Measurements from ENCODE around the gene DNAJC27. TPM values are rescaled to one million over a fixed set of nuclear protein-coding genes. Genes with fewer than 3 reads are reported as not detected.

Gene DNAJC27
- total and polyA plus RNA-seq, 8 donors, result 1.8 to 4.7 (median 3.2) TPM

GRCh38 chr2:24922556-24922955 is 49.2 kb downstream of the DNAJC27 start:
- no peak overlapping the region for H3K27ac ChIP-seq

GRCh38 chr2:24920809-24921441 is 50.8 kb downstream of the DNAJC27 start:
- Histone ChIP-seq H3K4me1 (no peaks in the 10 kb centered on the region), H3K36me3 (no peaks in the 10 kb centered on the region), H3K4me3 (peak overlapping the region; percentile 40 to 58 (median 52)), H3K27me3 (no peaks in the 10 kb centered on the region), H3K27ac (no peak overlapping the region), H3K9me3 (no peaks in the 10 kb centered on the region)
- no peak for DNase-seq
- intact Hi-C loops (cut with DNase I), result no loop called here
- no peak for ATAC-seq
- no peak for TF ChIP-seq CTCF (IDR thresholded peaks at IDR 0.05)
- FAIRE-seq, result no peak
- 25 to 27% methylated on average over 13 of the region's 13 CpGs for WGBS, 2 donors

More at GRCh38 chr2:24922556-24922955, 49.2 kb downstream of the DNAJC27 start:
- FAIRE-seq (no peak), ATAC-seq (no peak), DNase-seq (no peak)
- intact Hi-C loops (cut with DNase I), result no loop called here
- Histone ChIP-seq H3K36me3 (no peaks in the 10 kb centered on the region), H3K27me3 (no peaks in the 10 kb centered on the region), H3K4me1 (no peaks in the 10 kb centered on the region), H3K9me3 (no peaks in the 10 kb centered on the region), H3K4me3 (no peak overlapping the region)
- WGBS, 2 donors, result 96 to 100% methylated on average over 1 of the region's 1 CpG
- TF ChIP-seq CTCF (IDR thresholded peaks at IDR 0.05), result no peak

- no peak for FAIRE-seq
- 1% methylated on average over 41 to 103 of the region's 103 CpGs for WGBS, 2 donors
- intact Hi-C loops (cut with DNase I), result no loop called here
These were observed 51.5 kb downstream of the DNAJC27 start, which contains the start of gene ADCY3 for GRCh38 chr2:24920098-24920808. ADCY3 (minus strand) TSS chr2:24920237; CDS start chr2:24918987, 1,250 bp downstream.

GRCh38 chr2:24919506-24920097 is 52.2 kb downstream of the DNAJC27 start:
- no peaks in the 10 kb centered on the region for H3K36me3 ChIP-seq
- H3K4me1 ChIP-seq, result no peaks in the 10 kb centered on the region
- intact Hi-C loops (cut with DNase I), result no loop called here
- FAIRE-seq (no peak), ATAC-seq (peak in 3 of 4 donors; percentile 19 to 58 (median 42)), DNase-seq (peak in 3 of 6 donors; percentile 14 to 69 (median 41))
- no peaks in the 10 kb centered on the region for H3K27me3 ChIP-seq
- H3K9me3 ChIP-seq, result no peaks in the 10 kb centered on the region
- H3K4me3 ChIP-seq, result peak overlapping the region in 3 of 4 donors; percentile 40 to 58 (median 56)
- WGBS, 2 donors, result 3% methylated on average over 54 to 76 of the region's 76 CpGs
- no peak overlapping the region for H3K27ac ChIP-seq
- TF ChIP-seq CTCF (IDR thresholded peaks at IDR 0.05), result no peak

More at GRCh38 chr2:24920098-24920808, 51.5 kb downstream of the DNAJC27 start, which contains the start of gene ADCY3:
- ATAC-seq (peak; percentile 56 to 83 (median 70)), DNase-seq (peak in 4 of 6 donors; percentile 16 to 79 (median 42))
- Histone ChIP-seq H3K9me3 (no peaks in the 10 kb centered on the region), H3K27me3 (no peaks in the 10 kb centered on the region), H3K27ac (no peak within 1 kb of the TSS), H3K4me1 (no peaks in the 10 kb centered on the region), H3K4me3 (peak within 1 kb of the TSS; percentile 40 to 58 (median 52)), H3K36me3 (no peaks in the 10 kb centered on the region)
- no peak for TF ChIP-seq CTCF (IDR thresholded peaks at IDR 0.05)

All from pancreas (tissue), 10 donors.